ENCODE data around the gene NINJ2.

DNA sequence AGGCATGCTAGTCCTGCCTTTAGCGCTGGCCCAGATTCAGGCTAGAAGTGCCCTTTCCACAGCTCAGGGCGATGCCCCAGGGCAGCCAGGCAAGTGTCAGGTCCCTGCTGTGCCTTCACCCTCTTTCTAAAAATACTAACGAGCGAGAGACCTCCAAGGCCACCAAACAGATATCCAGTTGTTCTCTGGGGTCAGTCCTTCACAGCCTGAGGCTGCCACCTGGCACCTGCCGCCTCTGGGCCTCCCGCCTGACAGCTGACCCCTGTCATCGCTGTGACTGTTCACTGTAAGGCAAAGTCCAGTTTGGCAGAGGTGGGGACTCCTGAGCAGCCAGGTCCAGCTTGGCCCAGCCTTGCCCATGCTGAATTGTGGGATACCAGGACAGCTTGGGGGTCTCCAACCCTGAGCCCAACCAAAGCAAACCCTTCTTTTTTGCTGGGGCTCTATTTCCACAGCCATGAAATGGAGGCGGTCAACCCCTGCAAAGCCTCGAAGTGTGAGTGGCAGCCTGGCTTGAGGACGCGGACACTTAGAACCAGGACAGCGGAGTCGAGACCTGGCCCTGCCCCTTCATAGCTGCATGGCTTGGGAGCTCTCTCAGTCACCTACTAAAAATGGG lies 79.9 kb downstream of the NINJ2 start:
- TF ChIP-seq, protein P1, sequence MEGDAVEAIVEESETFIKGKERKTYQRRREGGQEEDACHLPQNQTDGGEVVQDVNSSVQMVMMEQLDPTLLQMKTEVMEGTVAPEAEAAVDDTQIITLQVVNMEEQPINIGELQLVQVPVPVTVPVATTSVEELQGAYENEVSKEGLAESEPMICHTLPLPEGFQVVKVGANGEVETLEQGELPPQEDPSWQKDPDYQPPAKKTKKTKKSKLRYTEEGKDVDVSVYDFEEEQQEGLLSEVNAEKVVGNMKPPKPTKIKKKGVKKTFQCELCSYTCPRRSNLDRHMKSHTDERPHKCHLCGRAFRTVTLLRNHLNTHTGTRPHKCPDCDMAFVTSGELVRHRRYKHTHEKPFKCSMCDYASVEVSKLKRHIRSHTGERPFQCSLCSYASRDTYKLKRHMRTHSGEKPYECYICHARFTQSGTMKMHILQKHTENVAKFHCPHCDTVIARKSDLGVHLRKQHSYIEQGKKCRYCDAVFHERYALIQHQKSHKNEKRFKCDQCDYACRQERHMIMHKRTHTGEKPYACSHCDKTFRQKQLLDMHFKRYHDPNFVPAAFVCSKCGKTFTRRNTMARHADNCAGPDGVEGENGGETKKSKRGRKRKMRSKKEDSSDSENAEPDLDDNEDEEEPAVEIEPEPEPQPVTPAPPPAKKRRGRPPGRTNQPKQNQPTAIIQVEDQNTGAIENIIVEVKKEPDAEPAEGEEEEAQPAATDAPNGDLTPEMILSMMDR (IDR thresholded peaks at IDR 0.05), result no peak
- TF ChIP-seq FOXJ3 (CRISPR knock-in tag; IDR thresholded peaks at IDR 0.05) (no peak), CHD2 (IDR thresholded peaks at IDR 0.05; ENCODE audit: low read length, partially characterized antibody) (no peak), POLR2AphosphoS5 (IDR thresholded peaks at IDR 0.05; ENCODE audit: low read depth, low read length) (no peak), JUND (IDR thresholded peaks at IDR 0.05) (no peak), EZH2phosphoT487 (IDR thresholded peaks at IDR 0.05; ENCODE audit: borderline replicate concordance, low read depth) (no peak), RCOR1 (IDR thresholded peaks at IDR 0.05; ENCODE audit: low read length) (no peak), YY1 (IDR thresholded peaks at IDR 0.05; ENCODE audit: low read depth) (no peak)
- TF ChIP-seq, protein P2, sequence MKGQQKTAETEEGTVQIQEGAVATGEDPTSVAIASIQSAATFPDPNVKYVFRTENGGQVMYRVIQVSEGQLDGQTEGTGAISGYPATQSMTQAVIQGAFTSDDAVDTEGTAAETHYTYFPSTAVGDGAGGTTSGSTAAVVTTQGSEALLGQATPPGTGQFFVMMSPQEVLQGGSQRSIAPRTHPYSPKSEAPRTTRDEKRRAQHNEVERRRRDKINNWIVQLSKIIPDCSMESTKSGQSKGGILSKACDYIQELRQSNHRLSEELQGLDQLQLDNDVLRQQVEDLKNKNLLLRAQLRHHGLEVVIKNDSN (IDR thresholded peaks at IDR 0.05; ENCODE audit: borderline replicate concordance, low read depth), result no peak
